Upper lobe of left lung (tissue), 4 donors: ENCODE measurements around the gene PTPRN2.
A peak's percentile ranks its signal among the peaks of the same experiment; 100 is the strongest.

Experiments used
- CTCF ChIP-seq, 6 experiments: fragments of 450-650 bp in 4 of 6; fragments of 200-600 bp in 2 of 6; sonication (generic) in 2 of 6; IDR thresholded peaks; one replicate each; pipeline ENCODE4 v1.5.1; 2016 to 2019; ENCODE audit warnings: antibody characterized with exemption in 6 of 6
- EP300 ChIP-seq, 4 donors: sonication (generic); formaldehyde crosslinking; IDR thresholded peaks; one replicate each; pipeline ENCODE4 v1.5.1; 2017; ENCODE audit warnings: antibody characterized with exemption in 4 of 4, control low read depth in 2 of 4

- TF ChIP-seq CTCF (IDR thresholded peaks at IDR 0.05) (peak in 3 of 6 experiments; percentile 41 to 51 (median 42)), EP300 (IDR thresholded peaks at IDR 0.05) (no peak)
Observed at GRCh38 chr7:158325530-158326381, 261.9 kb downstream of the PTPRN2 start.
